Endothelial cell (in vitro differentiated cells): ENCODE measurements around the gene TNFRSF19. TPM values are rescaled to one million over a fixed set of nuclear protein-coding genes. Genes with fewer than 3 reads are reported as not detected.

Source experiments
- DNase-seq: peaks from one replicate; pipeline ENCODE4 v3.0.0; 2021; ENCODE audit warnings: low spot score
- H3K27ac Mint-ChIP-seq: one replicate; pipeline ENCODE4 v1.8.0; 2021; ENCODE audit warnings: mixed read lengths, inconsistent platforms; ENCODE audit not compliant: unreplicated experiment
- H3K27me3 Mint-ChIP-seq: one replicate; pipeline ENCODE4 v1.8.0; 2021; ENCODE audit warnings: mild to moderate bottlenecking, moderate library complexity, mixed read lengths, inconsistent platforms; ENCODE audit not compliant: unreplicated experiment
- H3K36me3 Mint-ChIP-seq: one replicate; pipeline ENCODE4 v1.8.0; 2021; ENCODE audit warnings: mild to moderate bottlenecking, low read depth, mixed read lengths, inconsistent platforms; ENCODE audit not compliant: unreplicated experiment
- H3K4me1 Mint-ChIP-seq: one replicate; pipeline ENCODE4 v1.8.0; 2021; ENCODE audit warnings: mild to moderate bottlenecking, mixed read lengths, inconsistent platforms; ENCODE audit not compliant: unreplicated experiment
- H3K4me3 Mint-ChIP-seq: one replicate; pipeline ENCODE4 v1.8.0; 2021; ENCODE audit warnings: mild to moderate bottlenecking, mixed read lengths, inconsistent platforms; ENCODE audit not compliant: unreplicated experiment
- H3K9me3 Mint-ChIP-seq: one replicate; pipeline ENCODE4 v1.8.0; 2021; ENCODE audit warnings: mixed read lengths, inconsistent platforms; ENCODE audit not compliant: unreplicated experiment
- total RNA-seq: library from RNA; stranded (reverse); fragmentation: NEBNext Ultra II Directional; extraction: Animal tissue kit (Norgen Biotek cat#: 25700); gene quantifications from one replicate; pipeline ENCODE4 v1.2.1, GENCODE V29; 2021; ENCODE audit not compliant: unreplicated experiment
- TF ChIP-seq, protein P1 (sequence below): fragments of 200-600 bp; sonication (generic); IDR thresholded peaks from one replicate; pipeline ENCODE4 v1.5.0; 2021; ENCODE audit warnings: antibody characterized with exemption; ENCODE audit not compliant: unreplicated experiment

The TNFRSF19 gene
- total RNA-seq, 1 donor from 2014 or later = 8.8 TPM

DNA sequence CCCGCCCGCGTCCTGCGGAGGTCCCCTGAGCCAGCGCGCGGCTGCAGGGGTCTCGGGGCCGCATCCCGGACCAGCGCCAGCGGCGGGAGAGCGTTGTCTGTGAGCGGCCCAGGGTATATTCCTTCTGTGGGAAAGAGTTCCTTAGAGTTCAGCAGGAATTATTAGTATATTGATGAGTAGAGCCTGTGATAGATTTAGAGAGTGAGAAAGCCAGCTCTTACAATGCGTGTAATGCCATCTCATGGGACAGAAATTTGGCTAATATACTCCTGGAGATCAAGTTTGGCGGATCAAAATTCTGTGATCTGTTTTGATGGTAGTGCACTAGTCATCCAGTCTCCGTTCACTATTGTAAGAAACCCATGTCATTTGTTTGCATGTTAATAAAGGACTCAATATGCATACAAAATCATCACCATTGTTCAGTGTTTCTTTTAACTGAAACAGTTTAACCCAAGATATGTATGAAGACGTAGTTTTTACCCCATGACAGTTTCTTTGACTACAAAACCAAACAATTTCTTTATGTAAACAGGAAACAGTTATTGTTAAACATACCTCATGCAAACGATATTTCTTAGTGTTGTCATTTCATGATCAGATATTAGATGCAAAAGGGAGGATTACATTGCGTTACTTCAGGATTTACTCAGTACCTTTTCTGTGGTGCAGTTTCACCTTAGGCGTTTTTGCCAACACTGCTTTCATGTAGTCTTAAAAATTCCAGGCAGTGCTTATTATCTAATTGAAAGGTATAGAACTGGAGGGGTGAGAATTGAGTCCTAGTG is 9.9 kb downstream of the TNFRSF19 start:
- TF ChIP-seq, protein P1, sequence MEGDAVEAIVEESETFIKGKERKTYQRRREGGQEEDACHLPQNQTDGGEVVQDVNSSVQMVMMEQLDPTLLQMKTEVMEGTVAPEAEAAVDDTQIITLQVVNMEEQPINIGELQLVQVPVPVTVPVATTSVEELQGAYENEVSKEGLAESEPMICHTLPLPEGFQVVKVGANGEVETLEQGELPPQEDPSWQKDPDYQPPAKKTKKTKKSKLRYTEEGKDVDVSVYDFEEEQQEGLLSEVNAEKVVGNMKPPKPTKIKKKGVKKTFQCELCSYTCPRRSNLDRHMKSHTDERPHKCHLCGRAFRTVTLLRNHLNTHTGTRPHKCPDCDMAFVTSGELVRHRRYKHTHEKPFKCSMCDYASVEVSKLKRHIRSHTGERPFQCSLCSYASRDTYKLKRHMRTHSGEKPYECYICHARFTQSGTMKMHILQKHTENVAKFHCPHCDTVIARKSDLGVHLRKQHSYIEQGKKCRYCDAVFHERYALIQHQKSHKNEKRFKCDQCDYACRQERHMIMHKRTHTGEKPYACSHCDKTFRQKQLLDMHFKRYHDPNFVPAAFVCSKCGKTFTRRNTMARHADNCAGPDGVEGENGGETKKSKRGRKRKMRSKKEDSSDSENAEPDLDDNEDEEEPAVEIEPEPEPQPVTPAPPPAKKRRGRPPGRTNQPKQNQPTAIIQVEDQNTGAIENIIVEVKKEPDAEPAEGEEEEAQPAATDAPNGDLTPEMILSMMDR = no peak
- no peaks in the 10 kb centered on the region for H3K9me3 Mint-ChIP-seq

DNA sequence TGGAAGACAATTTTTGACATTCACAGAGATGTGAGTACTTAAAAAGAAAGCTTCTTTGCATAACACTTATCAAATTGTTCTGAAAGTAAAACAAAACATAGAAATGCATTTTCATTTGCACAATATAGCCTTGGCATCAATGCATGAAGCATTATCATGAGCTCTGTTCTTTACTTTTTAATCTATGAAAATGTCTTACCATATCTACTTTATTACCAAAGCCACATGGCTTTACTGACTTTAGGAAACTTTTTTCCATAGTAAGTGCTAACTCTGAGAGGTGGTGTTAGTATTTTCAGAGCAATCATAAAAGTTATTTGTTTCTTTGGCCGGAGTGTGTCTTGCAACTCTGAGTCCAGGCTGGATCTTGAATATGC is 10.5 kb downstream of the TNFRSF19 start:
- Mint-ChIP-seq H3K27ac (no peak overlapping the region), H3K4me3 (no peak overlapping the region), H3K4me1 (peaks cover 12% of the 10 kb centered on the region), H3K27me3 (no peaks in the 10 kb centered on the region), H3K9me3 (no peaks in the 10 kb centered on the region), H3K36me3 (peaks cover 4% of the 10 kb centered on the region)
- no peak for DNase-seq
- TF ChIP-seq, protein P1 = no peak

More for the DNA sequence above, 9.9 kb downstream of the TNFRSF19 start:
- Mint-ChIP-seq H3K27me3 (no peaks in the 10 kb centered on the region), H3K4me3 (peak overlapping the region; percentile 89), H3K4me1 (peaks cover 12% of the 10 kb centered on the region), H3K36me3 (peaks cover 4% of the 10 kb centered on the region), H3K27ac (no peak overlapping the region)
- DNase-seq = no peak

DNA sequence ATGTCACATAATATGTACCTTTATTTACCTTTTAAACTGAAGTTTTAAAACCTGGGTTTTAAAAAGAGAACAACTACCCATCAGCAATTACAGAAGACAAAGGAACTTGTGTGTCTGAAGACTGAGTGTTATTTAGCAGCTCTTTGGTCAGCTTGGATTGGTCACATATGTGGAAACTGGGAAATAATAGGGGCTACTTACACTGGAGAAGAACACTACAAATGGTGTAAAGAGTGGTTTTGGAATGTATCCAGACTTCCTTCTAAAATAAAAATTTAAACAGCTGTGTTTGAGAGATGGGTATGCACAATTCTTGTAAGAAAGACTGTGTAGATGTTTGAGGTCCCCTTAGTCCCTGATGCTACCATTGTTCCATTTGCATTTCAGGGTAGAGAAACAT is 13.3 kb downstream of the TNFRSF19 start:
- H3K27me3 Mint-ChIP-seq = no peaks in the 10 kb centered on the region
- no peak for DNase-seq
- no peaks in the 10 kb centered on the region for H3K36me3 Mint-ChIP-seq
- no peaks in the 10 kb centered on the region for H3K9me3 Mint-ChIP-seq
- H3K27ac Mint-ChIP-seq = no peak overlapping the region
- peaks cover 5% of the 10 kb centered on the region for H3K4me1 Mint-ChIP-seq
- TF ChIP-seq, protein P1 = no peak
- no peak overlapping the region for H3K4me3 Mint-ChIP-seq

DNA sequence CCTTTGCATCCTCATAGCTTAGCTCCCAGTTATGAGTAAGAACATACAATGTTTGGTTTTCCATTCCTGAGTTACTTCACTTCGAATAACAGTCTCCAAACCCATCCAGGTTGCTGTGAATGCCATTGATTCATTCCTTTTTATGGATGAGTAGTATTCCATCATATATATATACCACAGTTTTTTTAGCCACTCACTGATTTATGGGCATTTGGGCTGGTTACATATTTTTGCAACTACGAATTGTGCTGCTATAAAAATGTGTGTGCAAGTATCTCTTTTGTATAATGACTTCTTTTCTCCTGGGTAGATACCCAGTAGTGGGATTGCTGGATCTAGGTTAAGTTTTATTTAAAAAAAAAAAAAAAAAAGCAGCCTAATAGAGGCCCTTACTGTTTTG is 14.1 kb downstream of the TNFRSF19 start:
- Mint-ChIP-seq H3K36me3 (no peaks in the 10 kb centered on the region), H3K9me3 (no peaks in the 10 kb centered on the region)

DNA sequence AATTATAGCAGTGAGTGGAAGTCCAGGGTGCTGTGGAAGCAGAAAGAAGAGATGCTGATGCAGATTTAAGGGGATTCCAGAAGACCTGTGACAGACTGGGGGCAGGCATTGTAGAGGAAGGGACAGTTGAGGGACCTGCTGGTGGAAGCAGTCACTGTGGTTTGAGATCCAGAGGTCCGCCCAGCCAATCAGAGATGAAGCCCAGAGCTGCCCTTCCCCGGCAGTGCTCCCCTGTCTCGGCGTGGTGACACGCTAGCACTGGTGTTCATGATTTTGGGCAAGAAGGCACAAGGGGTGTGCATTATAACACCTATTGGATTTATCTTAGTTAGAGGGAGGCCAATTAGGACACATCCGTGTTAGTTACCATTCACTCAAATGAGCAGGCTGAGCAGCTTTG is 16.1 kb downstream of the TNFRSF19 start:
- H3K27ac Mint-ChIP-seq = no peak overlapping the region
- H3K9me3 Mint-ChIP-seq = no peaks in the 10 kb centered on the region
- peaks cover 1% of the 10 kb centered on the region for H3K27me3 Mint-ChIP-seq
- H3K36me3 Mint-ChIP-seq = no peaks in the 10 kb centered on the region
- H3K4me3 Mint-ChIP-seq = no peak overlapping the region
- DNase-seq = no peak
- H3K4me1 Mint-ChIP-seq = no peaks in the 10 kb centered on the region
- TF ChIP-seq, protein P1 = no peak

More for the DNA sequence above, 14.1 kb downstream of the TNFRSF19 start:
- peaks cover 1% of the 10 kb centered on the region for H3K27me3 Mint-ChIP-seq
- H3K4me1 Mint-ChIP-seq = peaks cover 5% of the 10 kb centered on the region
- H3K4me3 Mint-ChIP-seq = no peak overlapping the region
- no peak for DNase-seq
- TF ChIP-seq, protein P1 = no peak
- H3K27ac Mint-ChIP-seq = no peak overlapping the region
